AG10803 (cell line): ENCODE measurements around the gene SLC7A8.

Experiments
- DNase-seq: peaks from one replicate; pipeline ENCODE4 v3.0.0; 2010; ENCODE audit warnings: low read depth
- H3K4me3 ChIP-seq: 2 replicates; pipeline ENCODE4 v1.5.1; 2011; ENCODE audit warnings: mild to moderate bottlenecking, low read length, control low read depth
- CTCF ChIP-seq: conservative IDR thresholded peaks from 2 replicates; pipeline ENCODE4 v1.5.1; 2011; ENCODE audit warnings: mild to moderate bottlenecking, low read length, control low read depth, inconsistent platforms

Gene SLC7A8

GRCh38 chr14:23172096-23172495 lies 11.4 kb downstream of the SLC7A8 start:
- H3K4me3 ChIP-seq, result no peak overlapping the region
- no peak for TF ChIP-seq CTCF
- DNase-seq, result no peak

GRCh38 chr14:23171222-23171975 lies 12.1 kb downstream of the SLC7A8 start:
- no peak overlapping the region for H3K4me3 ChIP-seq
- TF ChIP-seq CTCF, result no peak
- peak; percentile 85 for DNase-seq

- H3K4me3 ChIP-seq, result no peak overlapping the region
- no peak for TF ChIP-seq CTCF
- DNase-seq, result no peak
These were observed 13.8 kb downstream of the SLC7A8 start for GRCh38 chr14:23169622-23170021.

- no peak overlapping the region for H3K4me3 ChIP-seq
- no peak for DNase-seq
- TF ChIP-seq CTCF, result no peak
These were observed 15.2 kb downstream of the SLC7A8 start for GRCh38 chr14:23168246-23168645.

GRCh38 chr14:23167116-23167847 lies 16.2 kb downstream of the SLC7A8 start:
- no peak for DNase-seq
- no peak for TF ChIP-seq CTCF
- no peak overlapping the region for H3K4me3 ChIP-seq

GRCh38 chr14:23164949-23165348 lies 18.5 kb downstream of the SLC7A8 start:
- no peak for DNase-seq
- TF ChIP-seq CTCF, result no peak
- H3K4me3 ChIP-seq, result no peak overlapping the region

- no peak for DNase-seq
These were observed 19.2 kb downstream of the SLC7A8 start for GRCh38 chr14:23164250-23164649.

More at GRCh38 chr14:23164250-23164649, 19.2 kb downstream of the SLC7A8 start:
- no peak for TF ChIP-seq CTCF
- H3K4me3 ChIP-seq, result no peak overlapping the region
